Astrocyte (in vitro differentiated cells and primary cell): ENCODE data around the gene INHBC. TPM values are rescaled to one million over a fixed set of nuclear protein-coding genes. Genes with fewer than 3 reads are reported as not detected.

Experiments used
- DNase-seq: peaks from one replicate; pipeline ENCODE4 v3.0.0-alpha.2; 2010; ENCODE audit warnings: low read depth
- FAIRE-seq: peaks from 2 replicates; lab custom pipeline; 2011; peaks lifted over from hg19 to GRCh38; lab: Jason Lieb, UNC
- H2AFZ ChIP-seq: 2 replicates; pipeline ENCODE4 v1.6.0; 2012; ENCODE audit warnings: low read depth, low read length, inconsistent platforms
- H3K27ac ChIP-seq: 2 replicates; pipeline ENCODE4 v1.5.1; 2011; ENCODE audit warnings: low read depth, low read length, inconsistent platforms
- H3K27me3 ChIP-seq: 2 replicates; pipeline ENCODE4 v1.6.0; 2011; ENCODE audit warnings: low read length, inconsistent platforms; ENCODE audit not compliant: insufficient read depth
- H3K36me3 ChIP-seq: 2 replicates; pipeline ENCODE4 v1.5.1; 2011; ENCODE audit warnings: low read length, inconsistent platforms; ENCODE audit not compliant: insufficient read depth
- H3K4me1 ChIP-seq: 2 replicates; pipeline ENCODE4 v1.5.1; 2011; ENCODE audit warnings: low read length, inconsistent platforms; ENCODE audit not compliant: insufficient read depth
- H3K4me2 ChIP-seq: 2 replicates; pipeline ENCODE4 v1.6.0; 2012; ENCODE audit warnings: low read length, inconsistent platforms
- H3K4me3 ChIP-seq: 2 replicates; pipeline ENCODE4 v1.5.1; 2011; ENCODE audit warnings: low read depth, mild to moderate bottlenecking, low read length, inconsistent platforms; ENCODE audit not compliant: insufficient read depth
- H3K79me2 ChIP-seq: 2 replicates; pipeline ENCODE4 v1.6.0; 2012; ENCODE audit warnings: mild to moderate bottlenecking, low read length, inconsistent platforms; ENCODE audit not compliant: insufficient read depth
- H3K9ac ChIP-seq: 2 replicates; pipeline ENCODE4 v1.6.0; 2012; ENCODE audit warnings: mild to moderate bottlenecking, low read length, inconsistent platforms
- H3K9me3 ChIP-seq: 2 replicates; pipeline ENCODE4 v1.5.1; 2012; ENCODE audit warnings: low read depth, mild to moderate bottlenecking, low read length, inconsistent platforms; ENCODE audit not compliant: insufficient read depth
- H4K20me1 ChIP-seq: 2 replicates; pipeline ENCODE4 v1.6.0; 2012; ENCODE audit warnings: low read length, inconsistent platforms; ENCODE audit not compliant: insufficient read depth
- H3K27ac Mint-ChIP-seq: one replicate; pipeline ENCODE4 v1.8.0; 2021; ENCODE audit warnings: mild to moderate bottlenecking, mixed read lengths; ENCODE audit not compliant: unreplicated experiment
- H3K27me3 Mint-ChIP-seq: one replicate; pipeline ENCODE4 v1.8.0; 2021; ENCODE audit warnings: low read depth, mixed read lengths; ENCODE audit not compliant: unreplicated experiment
- H3K36me3 Mint-ChIP-seq: one replicate; pipeline ENCODE4 v1.8.0; 2021; ENCODE audit warnings: low read depth, mixed read lengths; ENCODE audit not compliant: unreplicated experiment
- H3K4me1 Mint-ChIP-seq: one replicate; pipeline ENCODE4 v1.8.0; 2021; ENCODE audit warnings: low read depth, mixed read lengths; ENCODE audit not compliant: unreplicated experiment
- H3K4me3 Mint-ChIP-seq: one replicate; pipeline ENCODE4 v1.8.0; 2021; ENCODE audit warnings: mild to moderate bottlenecking, moderate library complexity, mixed read lengths; ENCODE audit not compliant: unreplicated experiment
- H3K9me3 Mint-ChIP-seq: one replicate; pipeline ENCODE4 v1.8.0; 2021; ENCODE audit warnings: mild to moderate bottlenecking, mixed read lengths; ENCODE audit not compliant: unreplicated experiment
- CTCF ChIP-seq: IDR thresholded peaks from 2 replicates; pipeline ENCODE4 v1.5.1; 2011; ENCODE audit warnings: low read depth, mild to moderate bottlenecking, inconsistent platforms, low read length, moderate library complexity; ENCODE audit not compliant: insufficient read depth
- EZH2 ChIP-seq: IDR thresholded peaks from 2 replicates; pipeline ENCODE4 v1.6.1; 2012; ENCODE audit warnings: mild to moderate bottlenecking, low read length, inconsistent platforms; ENCODE audit not compliant: insufficient read depth
- total RNA-seq: library from RNA; stranded (reverse); gene quantifications from 2 replicates; pipeline ENCODE4 v1.2.1, GENCODE V29; 2021

Gene INHBC
- total RNA-seq, 1 donor from 2014 or later: not detected

DNA sequence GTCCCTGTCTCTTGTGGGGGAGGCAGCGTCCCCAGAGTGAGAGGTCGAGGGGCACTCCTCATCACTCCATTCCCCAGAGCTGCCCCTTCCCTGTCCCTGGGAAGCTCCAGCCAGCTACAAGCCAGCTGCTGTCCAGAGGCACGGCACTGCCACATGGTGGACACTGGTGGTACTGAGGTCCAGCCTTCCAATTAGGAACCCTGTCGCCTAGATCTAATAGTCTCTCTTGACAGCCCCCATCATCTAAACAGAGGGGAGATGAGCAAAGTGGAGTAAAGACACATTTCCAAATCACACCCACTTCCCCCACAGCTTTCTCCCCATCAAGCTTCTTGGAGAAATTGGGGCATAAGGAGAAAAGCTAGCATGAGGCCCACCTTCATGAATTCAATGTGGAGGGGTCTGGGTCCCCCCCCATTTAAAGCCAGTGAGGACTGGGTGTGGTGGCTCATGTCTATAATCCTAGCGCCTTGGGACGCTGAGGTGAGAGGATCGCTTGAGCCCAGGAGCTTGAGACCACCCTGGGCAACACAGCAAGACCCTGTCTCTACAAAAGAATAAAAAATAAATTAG lies 18.4 kb downstream of the INHBC start:
- no peaks in the 10 kb centered on the region for H3K9me3 ChIP-seq
- Mint-ChIP-seq H3K27me3 (peaks cover 4% of the 10 kb centered on the region), H3K9me3 (peaks cover 10% of the 10 kb centered on the region), H3K4me3 (peak overlapping the region; percentile 34), H3K36me3 (no peaks in the 10 kb centered on the region), H3K4me1 (peaks cover 35% of the 10 kb centered on the region), H3K27ac (peak overlapping the region; percentile 85)
- peaks cover 5% of the 10 kb centered on the region for H3K27me3 ChIP-seq
- H3K36me3 ChIP-seq: no peaks in the 10 kb centered on the region
- H3K4me3 ChIP-seq: no peak overlapping the region
- H3K4me1 ChIP-seq: peaks cover 18% of the 10 kb centered on the region
- no peaks in the 10 kb centered on the region for H3K79me2 ChIP-seq
- peak; percentile 47 for DNase-seq
- TF ChIP-seq EZH2: no peak
- TF ChIP-seq CTCF: peak; percentile 90
- peak overlapping the region; percentile 77 for H3K4me2 ChIP-seq
- no peaks in the 10 kb centered on the region for H4K20me1 ChIP-seq
- peak overlapping the region; percentile 88 for H3K27ac ChIP-seq
- peak overlapping the region; percentile 81 for H3K9ac ChIP-seq
- peak overlapping the region; percentile 59 for H2AFZ ChIP-seq
- no peak for FAIRE-seq

DNA sequence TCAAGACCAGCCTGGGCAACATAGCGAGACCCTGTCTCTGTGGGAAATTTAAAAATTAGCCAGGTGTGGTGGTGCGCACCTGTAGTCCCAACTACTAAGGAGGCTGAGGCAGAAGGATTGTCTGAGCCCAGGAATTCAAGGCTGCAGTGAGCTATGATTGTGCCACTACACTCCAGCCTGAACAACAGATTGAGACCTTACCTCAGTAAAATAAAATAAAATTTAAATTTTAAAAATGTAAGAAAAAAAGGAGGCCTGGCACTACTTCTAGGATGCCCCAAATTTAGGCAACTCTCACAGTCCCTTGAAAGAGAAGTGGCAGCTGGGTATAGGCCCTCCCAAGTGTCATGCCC lies 19.6 kb downstream of the INHBC start:
- H3K4me1 Mint-ChIP-seq: peaks cover 41% of the 10 kb centered on the region
- no peaks in the 10 kb centered on the region for H3K36me3 Mint-ChIP-seq
- peaks cover 5% of the 10 kb centered on the region for H3K27me3 ChIP-seq
- H3K9ac ChIP-seq: no peak overlapping the region
- H3K9me3 ChIP-seq: no peaks in the 10 kb centered on the region
- peaks cover 24% of the 10 kb centered on the region for H3K4me1 ChIP-seq
- no peaks in the 10 kb centered on the region for H3K36me3 ChIP-seq
- no peak for DNase-seq
- TF ChIP-seq CTCF (no peak), EZH2 (no peak)
- peak overlapping the region; percentile 98 for H3K27ac Mint-ChIP-seq
- H3K9me3 Mint-ChIP-seq: peaks cover 9% of the 10 kb centered on the region
- no peak overlapping the region for H2AFZ ChIP-seq
- H3K4me2 ChIP-seq: no peak overlapping the region
- no peak overlapping the region for H3K4me3 ChIP-seq
- H3K27me3 Mint-ChIP-seq: peaks cover 4% of the 10 kb centered on the region
- H4K20me1 ChIP-seq: no peaks in the 10 kb centered on the region
- peak overlapping the region; percentile 75 for H3K4me3 Mint-ChIP-seq
- FAIRE-seq: no peak
- no peak overlapping the region for H3K27ac ChIP-seq
- H3K79me2 ChIP-seq: no peaks in the 10 kb centered on the region
